ENCODE data around the gene IGF2.

GRCh38 chr11:2149864-2150847 is 11.0 kb upstream of the IGF2 start:
- TF ChIP-seq CTCF (IDR thresholded peaks at IDR 0.05) (peak in 2 of 3 experiments; percentile 18 to 20), POLR2AphosphoS5 (IDR thresholded peaks at IDR 0.05; ENCODE audit: insufficient read depth in 1 of 2, low read depth in 1 of 2) (no peak), POLR2A (IDR thresholded peaks at IDR 0.05) (no peak)

Data from vagina (tissue), 2 donors.